Neuronal stem cell (in vitro differentiated cells): Measurements from ENCODE around the gene ITGA2.

Experiments used
- DNase-seq: peaks from one replicate; pipeline ENCODE4 v3.0.0-alpha.2; 2013; ENCODE audit warnings: low spot score
- H2AFZ ChIP-seq: one replicate; pipeline ENCODE4 v1.6.1; 2013; ENCODE audit warnings: mild to moderate bottlenecking, low read length, inconsistent platforms
- H2AK5ac ChIP-seq: 2 replicates; pipeline ENCODE4 v1.6.1; 2013; ENCODE audit warnings: low read depth, mild to moderate bottlenecking, inconsistent platforms, low read length, moderate library complexity, mixed read lengths
- H2BK120ac ChIP-seq: 2 replicates; pipeline ENCODE4 v1.6.1; 2013; ENCODE audit warnings: low read depth, mild to moderate bottlenecking, inconsistent platforms, low read length, moderate library complexity, mixed read lengths
- H2BK12ac ChIP-seq: one replicate; pipeline ENCODE4 v1.6.1; 2013; ENCODE audit warnings: low read length, inconsistent platforms
- H2BK15ac ChIP-seq: 2 replicates; pipeline ENCODE4 v1.6.1; 2013; ENCODE audit warnings: mild to moderate bottlenecking, low read length, inconsistent platforms, mixed read lengths
- H2BK5ac ChIP-seq: one replicate; pipeline ENCODE4 v1.6.1; 2013; ENCODE audit warnings: inconsistent platforms, mild to moderate bottlenecking, low read length, moderate library complexity
- H3K14ac ChIP-seq: one replicate; pipeline ENCODE4 v1.6.1; 2013; ENCODE audit warnings: low read length, inconsistent platforms
- H3K18ac ChIP-seq: 2 replicates; pipeline ENCODE4 v1.6.1; 2013; ENCODE audit warnings: low read length, inconsistent platforms
- H3K23ac ChIP-seq: 2 replicates; pipeline ENCODE4 v1.6.1; 2013; ENCODE audit warnings: low read depth, mild to moderate bottlenecking, mixed read lengths, low read length, inconsistent platforms; ENCODE audit not compliant: poor library complexity
- H3K27ac ChIP-seq: replicated peaks from 3 replicates; pipeline ENCODE4 v1.5.1; 2013; ENCODE audit warnings: low read length, inconsistent platforms
- H3K27me3 ChIP-seq, 3 experiments: 2 replicates each; pipeline ENCODE4 v1.6.1; 2013; ENCODE audit warnings: low read length in 3 of 3, mild to moderate bottlenecking in 2 of 3, inconsistent platforms in 1 of 3, low read depth in 1 of 3, mixed read lengths in 1 of 3, moderate library complexity in 1 of 3; ENCODE audit not compliant: control insufficient read depth in 3 of 3, insufficient read depth in 3 of 3
- H3K36me3 ChIP-seq, 2 donors: replicated peaks in 1 of 2; 2 replicates each; pipeline ENCODE4 v1.6.1; 2013; ENCODE audit warnings: low read length in 2 of 2; ENCODE audit not compliant: control insufficient read depth in 2 of 2, insufficient read depth in 2 of 2
- H3K4ac ChIP-seq: 2 replicates; pipeline ENCODE4 v1.6.1; 2013; ENCODE audit warnings: inconsistent platforms, mild to moderate bottlenecking, low read length, moderate library complexity
- H3K4me1 ChIP-seq, 2 donors: 1 replicate in 1 of 2; 2 replicates in 1 of 2; pipeline ENCODE4 v1.6.1; 2013; ENCODE audit warnings: low read length in 2 of 2, low read depth in 1 of 2; ENCODE audit not compliant: control insufficient read depth in 2 of 2, insufficient read depth in 1 of 2
- H3K4me2 ChIP-seq: one replicate; pipeline ENCODE4 v1.6.1; 2013; ENCODE audit warnings: mild to moderate bottlenecking, low read length, inconsistent platforms; ENCODE audit not compliant: insufficient read depth, poor library complexity, severe bottlenecking
- H3K4me3 ChIP-seq, 2 donors: 2 replicates each; pipeline ENCODE4 v1.5.1; 2013; ENCODE audit warnings: low read length in 2 of 2, mild to moderate bottlenecking in 2 of 2, inconsistent platforms in 1 of 2, moderate library complexity in 1 of 2
- H3K79me1 ChIP-seq: one replicate; pipeline ENCODE4 v1.6.1; 2013; ENCODE audit warnings: low read depth, mild to moderate bottlenecking, inconsistent platforms, low read length, moderate library complexity
- H3K9ac ChIP-seq: one replicate; pipeline ENCODE4 v1.6.1; 2013; ENCODE audit warnings: mild to moderate bottlenecking, low read depth, low read length, inconsistent platforms; ENCODE audit not compliant: poor library complexity
- H3K9me3 ChIP-seq, 2 donors: replicated peaks in 1 of 2; 2 replicates each; pipeline versions ENCODE3 to v1.6.1; 2013; ENCODE audit warnings: low read length in 2 of 2, mild to moderate bottlenecking in 2 of 2, inconsistent platforms in 1 of 2, low read depth in 1 of 2, mixed read lengths in 1 of 2, moderate library complexity in 1 of 2; ENCODE audit not compliant: control insufficient read depth in 2 of 2, insufficient read depth in 1 of 2
- H4K8ac ChIP-seq: one replicate; pipeline ENCODE4 v1.6.1; 2013; ENCODE audit warnings: low read depth, mild to moderate bottlenecking, inconsistent platforms, low read length, moderate library complexity
- H4K91ac ChIP-seq: one replicate; pipeline ENCODE4 v1.6.1; 2013; ENCODE audit warnings: low read length, low read depth, mild to moderate bottlenecking, inconsistent platforms; ENCODE audit not compliant: poor library complexity
- WGBS, 2 donors: extraction: QIAGEN DNeasy Blood & Tissue Kit; methylation state at CpG; one replicate each; pipeline ENCODE4 v1.1.7; 2013; ENCODE audit warnings: missing lambda C conversion rate in 2 of 2, mixed read lengths in 1 of 2; ENCODE audit not compliant: insufficient read length in 2 of 2, insufficient replicate concordance in 1 of 2; ENCODE audit errors: extremely low coverage in 2 of 2; 5-methylcytosine and 5-hydroxymethylcytosine counted together

ITGA2 gene

DNA sequence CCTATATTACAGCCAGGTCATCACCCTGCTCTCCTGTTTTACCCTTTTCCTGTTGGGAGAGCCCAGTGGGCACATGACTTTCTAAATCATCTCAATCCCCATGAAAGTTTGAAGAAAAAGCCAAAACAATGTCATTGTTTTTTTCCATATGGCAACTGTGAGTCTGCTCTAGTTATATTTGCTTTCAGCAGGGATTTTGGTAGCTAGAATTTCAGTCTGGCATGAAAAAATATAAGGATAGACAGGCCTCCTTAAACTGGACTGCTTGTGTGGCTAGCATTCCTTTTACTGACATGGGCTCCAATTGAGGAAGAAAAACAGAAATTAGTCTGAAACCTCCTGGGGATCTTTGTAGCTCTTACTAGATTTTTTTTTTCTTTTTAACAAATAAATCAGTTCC lies 94.8 kb downstream of the ITGA2 start:
- Histone ChIP-seq H3K23ac (no peak overlapping the region), H3K4me3 (no peak overlapping the region)

DNA sequence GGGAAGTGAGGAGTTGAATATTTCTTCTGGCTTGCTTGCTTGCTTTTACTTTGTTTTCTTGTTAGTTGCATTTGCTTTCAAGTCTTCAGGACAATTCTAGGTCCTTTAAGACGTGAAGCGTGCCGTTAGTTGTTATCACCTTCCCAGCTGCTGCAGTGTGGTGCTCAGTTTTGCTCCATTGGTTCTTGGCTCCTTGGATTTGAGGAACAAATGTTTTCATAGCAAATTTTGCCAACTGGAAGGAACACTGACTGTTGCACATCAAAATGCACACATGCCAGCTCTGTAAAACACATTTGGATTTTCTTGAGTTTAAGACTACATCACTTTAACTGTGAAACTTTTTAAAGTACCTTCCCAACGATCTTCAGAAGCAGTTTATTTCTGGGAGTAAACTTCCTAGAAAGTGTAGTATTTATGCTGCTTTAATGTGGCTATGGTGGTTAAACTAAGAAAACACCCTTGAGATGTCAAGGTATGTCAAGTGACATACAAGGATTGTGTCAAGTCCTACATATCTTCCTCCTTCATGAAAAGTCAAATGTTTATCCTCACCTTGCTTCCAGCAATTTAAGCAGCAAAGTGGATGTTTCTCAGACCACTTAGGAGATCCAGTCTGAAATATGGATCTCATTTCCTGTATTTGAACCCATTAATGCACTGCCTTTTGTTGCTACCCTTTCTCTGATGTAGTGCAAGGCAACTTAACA lies 95.5 kb downstream of the ITGA2 start:
- H3K36me3 ChIP-seq: no peaks in the 10 kb centered on the region
- no CpG with 5 or more reads among the region's 4 CpGs for WGBS, 2 donors
- no peak overlapping the region for H2AK5ac ChIP-seq
- no peak for DNase-seq
- no peak overlapping the region for H3K27ac ChIP-seq
- H2BK120ac ChIP-seq: no peak overlapping the region
- no peak overlapping the region for H3K4me3 ChIP-seq
- H2BK12ac ChIP-seq: no peak overlapping the region
- H3K23ac ChIP-seq: no peak overlapping the region
- no peak overlapping the region for H2BK15ac ChIP-seq
- H3K9ac ChIP-seq: no peak overlapping the region
- H2AFZ ChIP-seq: no peak overlapping the region
- H3K9me3 ChIP-seq: no peaks in the 10 kb centered on the region
- H4K8ac ChIP-seq: no peak overlapping the region
- no peaks in the 10 kb centered on the region for H3K79me1 ChIP-seq
- no peaks in the 10 kb centered on the region for H3K27me3 ChIP-seq
- no peak overlapping the region for H3K14ac ChIP-seq
- H3K4me1 ChIP-seq: no peaks in the 10 kb centered on the region
- H3K18ac ChIP-seq: no peak overlapping the region
- no peak overlapping the region for H3K4ac ChIP-seq
- H3K4me2 ChIP-seq: no peak overlapping the region
- H2BK5ac ChIP-seq: no peak overlapping the region
- H4K91ac ChIP-seq: no peak overlapping the region

More for the DNA sequence above, 94.8 kb downstream of the ITGA2 start:
- H3K27me3 ChIP-seq: no peaks in the 10 kb centered on the region
- H2BK5ac ChIP-seq: no peak overlapping the region
- H2BK12ac ChIP-seq: no peak overlapping the region
- no peak overlapping the region for H3K4ac ChIP-seq
- H3K18ac ChIP-seq: no peak overlapping the region
- no peaks in the 10 kb centered on the region for H3K9me3 ChIP-seq
- no peak overlapping the region for H2AFZ ChIP-seq
- no peaks in the 10 kb centered on the region for H3K79me1 ChIP-seq
- H3K9ac ChIP-seq: no peak overlapping the region
- H3K4me2 ChIP-seq: no peak overlapping the region
- no peaks in the 10 kb centered on the region for H3K36me3 ChIP-seq
- H4K91ac ChIP-seq: no peak overlapping the region
- H4K8ac ChIP-seq: no peak overlapping the region
- H3K27ac ChIP-seq: no peak overlapping the region
- no peak overlapping the region for H2BK120ac ChIP-seq
- no peak for DNase-seq
- no peak overlapping the region for H3K14ac ChIP-seq
- H2AK5ac ChIP-seq: no peak overlapping the region
- no peaks in the 10 kb centered on the region for H3K4me1 ChIP-seq
- no peak overlapping the region for H2BK15ac ChIP-seq

DNA sequence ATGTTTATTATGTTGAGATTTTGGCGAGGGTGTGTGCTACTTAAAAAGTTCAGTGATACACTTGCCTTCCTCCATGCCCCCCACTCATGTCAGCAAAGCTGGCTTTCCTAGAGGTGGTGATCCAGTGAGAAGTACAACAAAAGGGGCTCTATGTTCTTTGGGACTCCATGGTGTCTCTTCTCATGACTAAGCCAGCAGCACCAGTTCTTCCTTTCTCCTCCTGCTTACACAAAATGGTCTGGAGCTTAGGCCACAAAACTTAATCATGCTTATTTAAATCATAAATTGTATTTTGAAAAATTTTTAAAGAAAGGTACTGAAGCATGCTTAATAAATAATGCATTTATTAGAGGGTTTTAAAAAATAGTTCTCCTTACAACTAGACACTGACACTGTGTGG lies 98.0 kb downstream of the ITGA2 start:
- no peak overlapping the region for H4K91ac ChIP-seq
- H3K9me3 ChIP-seq: no peaks in the 10 kb centered on the region
- no peak overlapping the region for H3K4me2 ChIP-seq
- H3K4me3 ChIP-seq: no peak overlapping the region
- no peak overlapping the region for H2AFZ ChIP-seq
- no peak overlapping the region for H3K9ac ChIP-seq
- no CpG with 5 or more reads among the region's 1 CpG for WGBS, 2 donors
- no peak overlapping the region for H2BK120ac ChIP-seq
- no peak overlapping the region for H2AK5ac ChIP-seq
- no peak overlapping the region for H3K23ac ChIP-seq
- no peak for DNase-seq
- no peaks in the 10 kb centered on the region for H3K79me1 ChIP-seq
- H2BK5ac ChIP-seq: no peak overlapping the region
- no peak overlapping the region for H2BK12ac ChIP-seq
- H3K4me1 ChIP-seq: no peaks in the 10 kb centered on the region
- no peak overlapping the region for H3K4ac ChIP-seq
- no peak overlapping the region for H3K18ac ChIP-seq
- no peaks in the 10 kb centered on the region for H3K36me3 ChIP-seq
- H2BK15ac ChIP-seq: no peak overlapping the region
- H3K27me3 ChIP-seq: no peaks in the 10 kb centered on the region
- H4K8ac ChIP-seq: no peak overlapping the region
- H3K14ac ChIP-seq: no peak overlapping the region
- no peak overlapping the region for H3K27ac ChIP-seq

DNA sequence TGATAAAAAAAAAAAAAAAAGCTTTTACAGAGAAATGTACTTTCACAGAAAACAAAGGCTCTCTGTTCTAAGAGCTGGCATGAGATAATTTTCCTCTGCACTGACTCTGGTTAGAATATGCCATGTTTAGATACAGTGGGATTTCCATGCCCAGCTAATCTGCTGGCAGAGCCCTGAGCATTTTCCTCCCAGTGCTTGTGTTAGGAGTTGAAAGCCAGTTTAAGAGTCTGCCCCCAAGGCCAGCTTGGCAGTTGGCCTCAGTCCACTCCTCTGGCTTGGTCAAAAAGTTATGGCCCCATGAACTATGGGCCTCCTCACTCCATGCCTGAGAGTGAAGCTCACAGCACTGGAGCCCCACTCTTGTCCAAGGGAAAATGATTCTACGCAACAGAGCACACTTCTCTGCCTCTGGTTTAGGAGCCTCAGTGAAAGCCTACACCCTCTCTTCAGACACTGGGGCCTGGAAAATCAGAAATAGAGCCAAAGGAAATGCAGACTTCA lies 98.5 kb downstream of the ITGA2 start:
- Histone ChIP-seq H2AFZ (no peak overlapping the region), H3K4ac (no peak overlapping the region), H2BK15ac (no peak overlapping the region), H3K9me3 (no peaks in the 10 kb centered on the region), H3K14ac (no peak overlapping the region), H3K4me3 (no peak overlapping the region), H3K18ac (peak overlapping the region; percentile 71), H2BK120ac (no peak overlapping the region), H2BK12ac (no peak overlapping the region), H3K36me3 (no peaks in the 10 kb centered on the region), H3K79me1 (no peaks in the 10 kb centered on the region), H3K4me1 (no peaks in the 10 kb centered on the region), H3K9ac (no peak overlapping the region), H3K4me2 (no peak overlapping the region), H3K23ac (no peak overlapping the region), H4K8ac (no peak overlapping the region), H3K27ac (no peak overlapping the region), H2BK5ac (no peak overlapping the region), H3K27me3 (no peaks in the 10 kb centered on the region), H4K91ac (no peak overlapping the region), H2AK5ac (no peak overlapping the region)
- WGBS, 2 donors: no CpG with 5 or more reads among the region's 1 CpG
- DNase-seq: no peak
